Spinal cord (tissue), 10 donors: ENCODE measurements around the gene SIAH1. TPM values are rescaled to one million over a fixed set of nuclear protein-coding genes. Genes with fewer than 3 reads are reported as not detected.
A peak's percentile ranks its signal among the peaks of the same experiment; 100 is the strongest.
"Not testable (repeated sequence)": the region's sequence is repeated elsewhere in the genome, so short reads cannot be mapped to it uniquely, and the experiment has no call there.

Source experiments
- DNase-seq, 6 donors: peaks; one replicate each; pipeline versions ENCODE4 v3.0.0 to v3.0.0-alpha.2; 2013 to 2015; ENCODE audit warnings: low spot score in 6 of 6, low read depth in 4 of 6
- H3K27ac ChIP-seq: one replicate; pipeline ENCODE4 v1.5.1; 2013; ENCODE audit warnings: low read depth, low read length, control low read depth
- H3K27me3 ChIP-seq: one replicate; pipeline ENCODE4 v1.6.1; 2013; ENCODE audit warnings: low read length; ENCODE audit not compliant: control insufficient read depth, insufficient read depth
- H3K36me3 ChIP-seq: one replicate; pipeline ENCODE4 v1.6.1; 2013; ENCODE audit warnings: low read length; ENCODE audit not compliant: control insufficient read depth, insufficient read depth
- H3K4me1 ChIP-seq: one replicate; pipeline ENCODE4 v1.6.1; 2013; ENCODE audit warnings: low read length; ENCODE audit not compliant: control insufficient read depth, insufficient read depth
- H3K4me3 ChIP-seq: one replicate; pipeline ENCODE4 v1.5.1; 2013; ENCODE audit warnings: low read depth, low read length, control low read depth
- H3K9me3 ChIP-seq: one replicate; pipeline ENCODE4 v1.6.1; 2013; ENCODE audit warnings: low read length; ENCODE audit not compliant: control insufficient read depth, insufficient read depth
- whole genome bisulfite sequencing: methylation state at CpG from one replicate; pipeline ENCODE4 v1.1.5; 2013; ENCODE audit warnings: missing lambda C conversion rate; ENCODE audit not compliant: insufficient coverage; 5-methylcytosine and 5-hydroxymethylcytosine counted together
- polyA plus RNA-seq, 2 donors: library from polyadenylated mRNA; unstranded; fragments of 120-200 nt; gene quantifications; one replicate each; pipeline ENCODE4 v1.2.1, GENCODE V29; 2013; ENCODE audit not compliant: insufficient read length in 2 of 2
- total RNA-seq, 2 donors: library from RNA; depleted of rRNA in 1 of 2; stranded (reverse); fragments of 120-200 nt in 1 of 2; fragments of >200 nt in 1 of 2; gene quantifications; one replicate each; pipeline versions ENCODE4 v1.2.3 to v1.2.4, GENCODE V29; 2013 to 2014
- donor health status: healthy.

Gene SIAH1
- total and polyA plus RNA-seq, 4 donors: 36.9 to 54.2 (median 44.8) TPM

DNA sequence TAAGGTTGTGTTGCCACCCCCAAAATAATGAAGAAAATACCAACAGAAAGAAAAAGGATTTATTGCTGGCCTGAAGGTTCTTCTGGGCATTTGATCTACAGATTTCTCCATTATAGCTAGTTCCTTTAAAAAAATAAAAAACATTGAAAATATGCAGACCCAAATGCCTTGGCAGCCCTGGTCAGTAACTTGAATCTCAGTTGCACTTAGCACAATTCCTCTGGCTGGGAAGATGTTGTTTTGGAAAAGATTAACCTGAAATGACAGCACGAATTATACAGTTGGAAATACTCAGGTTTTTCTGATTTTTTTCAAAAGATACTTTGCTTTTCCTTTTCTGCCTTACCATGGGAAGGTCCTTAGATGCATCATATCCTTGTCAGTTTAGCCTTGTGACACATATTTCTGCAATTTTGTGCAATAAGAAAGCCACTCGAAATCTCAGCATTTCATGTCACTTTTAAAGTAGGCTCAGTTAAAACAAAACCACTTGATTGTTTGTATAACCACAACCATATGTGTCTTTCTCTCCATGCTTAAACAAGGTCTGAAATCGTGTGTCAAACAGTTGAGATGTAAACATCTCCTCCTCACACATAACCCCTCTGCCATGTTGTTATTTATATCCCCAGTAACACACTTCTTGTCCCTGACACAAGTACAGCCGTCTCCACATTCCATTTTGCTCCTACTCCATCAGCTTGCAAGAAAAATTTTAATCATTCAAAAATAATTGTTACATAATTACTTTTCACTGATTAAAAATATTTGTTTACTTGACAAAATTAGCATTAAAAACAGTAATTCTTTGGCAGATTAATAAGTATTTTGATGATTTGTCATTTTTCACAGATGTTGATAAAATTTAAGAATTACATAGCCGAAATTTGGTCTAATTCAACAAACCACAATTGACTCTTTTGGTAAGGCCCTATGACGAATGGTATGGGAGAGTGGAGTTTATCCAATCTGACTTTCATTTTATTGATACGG, 61.1 kb downstream of the SIAH1 start:
- DNase-seq: no peak
- WGBS: 92% methylated on average over 3 of the region's 7 CpGs
- Histone ChIP-seq H3K27ac (no peak overlapping the region), H3K36me3 (no peaks in the 10 kb centered on the region), H3K9me3 (no peaks in the 10 kb centered on the region), H3K4me3 (no peak overlapping the region), H3K4me1 (no peaks in the 10 kb centered on the region), H3K27me3 (no peaks in the 10 kb centered on the region)

DNA sequence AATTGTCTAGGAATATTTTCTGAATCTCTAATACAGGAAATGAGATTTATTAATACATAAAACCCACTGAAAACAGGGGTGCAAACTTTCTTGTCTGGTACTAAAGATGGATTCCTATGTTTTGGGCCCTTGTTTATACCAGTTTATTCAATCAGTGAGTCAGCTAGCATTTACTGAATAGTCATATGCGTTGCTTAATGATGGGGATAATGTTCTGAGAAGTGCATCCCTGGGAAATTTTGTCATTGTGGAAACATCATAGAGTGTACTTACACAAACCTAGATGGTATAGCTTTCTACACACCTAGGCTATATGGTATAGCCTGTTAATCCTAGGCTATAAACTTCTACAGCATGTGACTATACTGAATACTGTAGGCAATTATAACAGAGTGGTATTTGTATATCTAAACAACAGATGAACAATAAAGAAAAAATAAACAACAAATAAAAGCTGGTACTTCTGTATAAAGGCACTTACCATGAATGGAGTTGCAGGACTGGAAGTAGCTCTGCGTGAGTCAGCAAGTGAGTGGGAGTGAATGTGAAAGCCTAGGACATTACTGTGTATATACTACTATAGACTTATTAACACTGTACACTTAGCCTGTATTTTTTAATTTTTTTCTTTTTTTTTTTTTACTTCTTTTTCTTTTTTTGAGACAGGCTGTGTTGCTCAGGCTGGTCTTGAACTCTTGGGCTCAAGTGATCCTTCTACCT, 63.7 kb downstream of the SIAH1 start:
- no peak overlapping the region for H3K4me3 ChIP-seq
- H3K9me3 ChIP-seq: no peaks in the 10 kb centered on the region
- no peaks in the 10 kb centered on the region for H3K27me3 ChIP-seq
- no peaks in the 10 kb centered on the region for H3K36me3 ChIP-seq
- no CpG with 5 or more reads among the region's 2 CpGs for WGBS
- H3K27ac ChIP-seq: no peak overlapping the region
- no peak for DNase-seq
- no peaks in the 10 kb centered on the region for H3K4me1 ChIP-seq

DNA sequence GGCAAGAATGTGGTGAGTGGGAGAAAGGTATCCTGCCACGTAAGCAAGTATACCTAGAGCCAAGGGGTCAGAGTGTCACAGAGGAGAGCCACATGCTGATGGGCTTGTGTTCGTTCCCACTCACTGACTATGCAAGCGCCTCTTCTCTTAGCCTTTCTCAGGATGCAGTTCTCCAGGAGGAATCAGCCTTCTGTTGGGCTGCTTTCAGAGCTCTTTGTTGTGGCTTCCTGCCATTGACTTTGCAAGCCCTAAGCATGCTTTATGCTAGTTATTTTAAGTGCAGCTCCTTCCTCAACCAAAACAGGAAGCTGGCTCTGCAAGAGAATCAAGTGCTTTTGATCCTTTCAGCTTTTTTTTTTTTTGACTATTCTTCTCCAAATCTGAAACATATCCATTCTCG, 66.6 kb downstream of the SIAH1 start:
- DNase-seq: peak in 1 of 6 donors; percentile 82
- H3K9me3 ChIP-seq: no peaks in the 10 kb centered on the region
- 76% methylated on average over 3 of the region's 4 CpGs for WGBS
- H3K4me3 ChIP-seq: no peak overlapping the region
- no peak overlapping the region for H3K27ac ChIP-seq
- H3K36me3 ChIP-seq: no peaks in the 10 kb centered on the region
- H3K4me1 ChIP-seq: no peaks in the 10 kb centered on the region
- H3K27me3 ChIP-seq: no peaks in the 10 kb centered on the region

DNA sequence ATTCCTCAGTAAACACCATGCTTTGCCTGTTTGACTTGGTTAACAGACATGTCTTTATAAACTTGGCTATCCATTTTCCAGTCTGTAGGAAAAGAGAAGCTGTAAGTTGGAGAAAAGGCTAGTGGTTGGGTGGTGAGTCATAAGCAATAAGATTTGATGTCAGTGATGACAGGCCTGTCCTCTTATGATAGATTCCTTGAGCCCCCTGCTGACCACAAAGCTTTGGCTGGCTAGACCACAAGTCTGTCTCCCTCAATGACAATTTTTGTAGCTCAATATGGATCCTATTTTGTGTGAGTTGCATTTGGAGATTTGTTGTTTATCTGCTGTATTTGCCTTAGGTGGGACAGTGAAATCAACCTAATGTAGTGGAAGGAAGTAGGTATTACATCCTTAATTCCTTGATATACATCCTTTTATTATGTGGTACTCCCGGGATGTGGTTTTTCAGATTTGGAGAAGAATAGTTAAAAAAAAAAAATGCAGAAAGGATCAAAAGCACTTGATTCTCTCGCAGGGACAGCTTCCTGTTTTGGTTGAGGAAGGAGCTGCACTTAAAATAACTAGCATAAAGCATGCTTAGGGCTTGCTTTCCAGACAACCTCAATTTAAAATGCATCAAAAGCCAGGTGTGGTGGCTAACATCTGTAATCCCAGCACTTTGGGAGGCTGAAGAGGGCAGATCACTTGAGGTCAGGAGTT, 67.4 kb downstream of the SIAH1 start:
- H3K4me3 ChIP-seq: no peak overlapping the region
- H3K9me3 ChIP-seq: no peaks in the 10 kb centered on the region
- H3K36me3 ChIP-seq: no peaks in the 10 kb centered on the region
- no peak overlapping the region for H3K27ac ChIP-seq
- no CpG with 5 or more reads among the region's 2 CpGs for WGBS
- no peaks in the 10 kb centered on the region for H3K27me3 ChIP-seq
- no peak for DNase-seq
- no peaks in the 10 kb centered on the region for H3K4me1 ChIP-seq

DNA sequence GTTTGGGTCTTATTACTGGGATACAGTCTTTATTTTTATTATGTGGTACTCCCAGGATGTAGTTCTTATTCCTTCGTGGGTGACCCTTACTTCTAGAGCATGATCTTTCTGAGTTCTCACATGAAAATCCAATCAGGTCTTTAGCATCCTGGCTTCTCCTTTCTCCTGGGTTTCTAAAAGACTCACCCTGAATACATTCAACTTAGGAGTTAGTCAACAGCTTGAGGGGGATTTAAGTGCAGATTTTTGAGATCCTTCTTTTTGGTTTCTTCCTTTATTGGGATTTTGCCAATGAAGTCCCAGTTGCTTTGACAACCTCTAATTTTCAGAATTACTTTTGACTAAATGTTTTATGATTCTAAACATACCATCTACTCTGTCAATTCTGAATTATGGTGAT, 68.2 kb downstream of the SIAH1 start:
- H3K4me1 ChIP-seq: no peaks in the 10 kb centered on the region
- no peaks in the 10 kb centered on the region for H3K27me3 ChIP-seq
- peaks cover under 1% of the 10 kb centered on the region for H3K36me3 ChIP-seq
- WGBS: no CpG with 5 or more reads among the region's 1 CpG
- H3K9me3 ChIP-seq: no peaks in the 10 kb centered on the region
- no peak overlapping the region for H3K27ac ChIP-seq
- no peak for DNase-seq
- no peak overlapping the region for H3K4me3 ChIP-seq

DNA sequence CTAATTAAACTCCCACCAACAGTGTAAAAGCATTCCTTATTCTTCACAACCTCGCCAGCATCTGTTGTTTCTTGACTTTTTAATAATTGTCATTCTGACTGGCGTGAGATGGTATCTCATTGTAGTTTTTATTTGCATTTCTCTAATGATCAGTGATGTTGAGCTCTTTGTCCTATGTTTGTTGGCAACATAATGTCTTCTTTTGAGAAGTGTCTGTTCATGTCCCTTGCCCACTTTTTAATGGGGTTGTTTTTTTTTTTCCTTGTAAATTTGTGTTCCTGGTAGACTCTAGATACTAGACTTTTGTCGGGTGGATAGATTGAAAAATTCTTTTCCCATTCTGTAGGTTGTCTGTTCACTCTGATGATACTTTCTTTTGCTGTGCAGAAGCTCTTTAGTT, 71.3 kb downstream of the SIAH1 start:
- not testable (repeated sequence) for H3K4me3 ChIP-seq, H3K36me3 ChIP-seq, DNase-seq, H3K27me3 ChIP-seq, H3K4me1 ChIP-seq, H3K27ac ChIP-seq
- H3K9me3 ChIP-seq: peaks cover 12% of the 10 kb centered on the region
- WGBS: no CpG with 5 or more reads among the region's 3 CpGs

DNA sequence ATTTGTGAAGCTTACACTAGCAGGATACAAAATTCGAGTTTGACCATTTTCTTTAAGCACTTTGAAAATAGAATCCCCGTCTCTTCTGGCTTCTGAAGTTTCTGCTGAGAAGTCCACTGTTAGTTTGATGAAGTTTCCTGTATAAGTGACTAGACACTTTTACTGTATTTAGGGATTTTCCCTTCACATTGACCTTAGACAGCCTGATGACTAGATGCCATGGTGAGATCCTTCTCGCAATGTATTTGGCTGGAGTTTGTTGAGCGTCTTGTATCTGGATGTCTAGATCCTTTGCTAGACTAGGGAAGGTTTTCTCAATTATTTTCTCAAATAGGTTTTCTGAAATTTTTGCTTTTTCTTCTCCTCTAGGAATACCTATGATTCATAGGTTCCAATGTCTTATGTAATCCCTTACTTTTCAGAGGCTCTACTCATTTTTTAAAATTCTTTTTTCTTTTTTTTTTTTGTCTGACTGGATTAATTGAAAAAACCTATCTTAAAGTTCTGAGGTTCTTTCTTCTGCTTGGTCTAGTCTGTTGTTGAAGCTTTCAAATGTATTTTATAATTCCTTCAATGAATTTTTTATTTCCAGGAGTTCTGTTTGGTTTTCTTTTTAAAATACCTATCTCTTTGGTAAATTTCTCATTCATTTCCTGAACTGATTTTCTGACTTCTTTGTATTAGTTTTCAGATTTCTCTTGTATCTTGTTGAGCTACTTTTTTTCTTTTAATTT, 74.1 kb downstream of the SIAH1 start:
- Histone ChIP-seq H3K27ac (no peak overlapping the region), H3K36me3 (peaks cover 10% of the 10 kb centered on the region), H3K4me1 (no peaks in the 10 kb centered on the region), H3K9me3 (peaks cover 17% of the 10 kb centered on the region), H3K4me3 (no peak overlapping the region), H3K27me3 (no peaks in the 10 kb centered on the region)
- WGBS: no CpG with 5 or more reads among the region's 4 CpGs
- no peak for DNase-seq
